Thymus (tissue), 11 donors: ENCODE measurements around the gene MYBPHL. TPM values are rescaled to one million over a fixed set of nuclear protein-coding genes. Genes with fewer than 3 reads are reported as not detected.
A peak's percentile ranks its signal among the peaks of the same experiment; 100 is the strongest.

Experiments
- DNase-seq, 9 donors: peaks; one replicate each; pipeline ENCODE4 v3.0.0-alpha.2; 2013; ENCODE audit warnings: low spot score in 9 of 9, low read depth in 6 of 9, missing footprints in 1 of 9
- H3K27ac ChIP-seq, 2 donors: one replicate each; pipeline ENCODE4 v1.5.1; 2013; ENCODE audit warnings: control low read depth in 1 of 2, low read depth in 1 of 2, low read length in 1 of 2, mild to moderate bottlenecking in 1 of 2, moderate library complexity in 1 of 2
- H3K27me3 ChIP-seq, 2 donors: one replicate each; pipeline ENCODE4 v1.5.1; 2013; ENCODE audit warnings: low read length in 1 of 2; ENCODE audit not compliant: control insufficient read depth in 2 of 2, insufficient read depth in 1 of 2
- H3K36me3 ChIP-seq, 2 donors: one replicate each; pipeline ENCODE4 v1.5.1; 2013; ENCODE audit warnings: low read length in 1 of 2, mild to moderate bottlenecking in 1 of 2, moderate library complexity in 1 of 2; ENCODE audit not compliant: control insufficient read depth in 2 of 2, insufficient read depth in 2 of 2
- H3K4me1 ChIP-seq, 2 donors: one replicate each; pipeline ENCODE4 v1.5.1; 2013; ENCODE audit warnings: low read length in 2 of 2; ENCODE audit not compliant: control insufficient read depth in 2 of 2, insufficient read depth in 2 of 2
- H3K4me3 ChIP-seq, 2 donors: one replicate each; pipeline ENCODE4 v1.5.1; 2013; ENCODE audit warnings: low read length in 2 of 2, control low read depth in 1 of 2, mild to moderate bottlenecking in 1 of 2
- H3K9me3 ChIP-seq, 2 donors: one replicate each; pipeline ENCODE4 v1.5.1; 2013; ENCODE audit warnings: low read length in 1 of 2, mild to moderate bottlenecking in 1 of 2; ENCODE audit not compliant: control insufficient read depth in 2 of 2, insufficient read depth in 1 of 2
- WGBS: extraction: QIAGEN DNeasy Blood & Tissue Kit; methylation state at CpG from one replicate; pipeline ENCODE4 v1.1.7; 2013; 5-methylcytosine and 5-hydroxymethylcytosine counted together
- polyA plus RNA-seq: library from polyadenylated mRNA; stranded (reverse); fragments of 200-250 nt; gene quantifications from one replicate; pipeline ENCODE4 v1.2.3, GENCODE V29; 2013
- total RNA-seq: library from RNA; stranded (reverse); fragments of 120-200 nt; gene quantifications from one replicate; pipeline ENCODE4 v1.2.4, GENCODE V29; 2013
- donor health status: healthy.

Gene MYBPHL
- total and polyA plus RNA-seq, 2 donors, result 0.09 to 0.43 TPM

DNA sequence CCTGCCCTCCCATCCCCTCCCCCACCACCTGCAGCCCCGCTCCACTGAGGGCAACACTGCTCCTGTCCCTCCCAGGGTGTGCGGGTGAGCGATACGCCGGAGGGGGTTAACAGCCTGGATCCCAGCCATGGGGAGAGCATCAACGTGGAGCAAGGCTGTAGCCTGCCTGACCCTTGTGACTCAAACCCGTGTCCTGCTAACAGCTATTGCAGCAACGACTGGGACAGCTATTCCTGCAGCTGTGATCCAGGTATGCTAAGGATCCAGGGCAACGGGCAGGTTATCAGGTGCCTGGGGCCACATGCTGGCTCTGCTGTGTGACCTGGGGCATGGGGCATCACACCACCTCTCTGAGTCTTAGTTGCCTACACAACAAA is 42.4 kb downstream of the MYBPHL start:
- peaks cover 2 to 4% of the 10 kb centered on the region in 2 donors for H3K36me3 ChIP-seq
- no peaks in the 10 kb centered on the region for H3K27me3 ChIP-seq
- no peak overlapping the region for H3K4me3 ChIP-seq
- H3K27ac ChIP-seq, result no peak overlapping the region
- no peaks in the 10 kb centered on the region for H3K9me3 ChIP-seq
- DNase-seq, result no peak
- H3K4me1 ChIP-seq, result no peaks in the 10 kb centered on the region
- 93% methylated on average over 9 of the region's 9 CpGs for WGBS

DNA sequence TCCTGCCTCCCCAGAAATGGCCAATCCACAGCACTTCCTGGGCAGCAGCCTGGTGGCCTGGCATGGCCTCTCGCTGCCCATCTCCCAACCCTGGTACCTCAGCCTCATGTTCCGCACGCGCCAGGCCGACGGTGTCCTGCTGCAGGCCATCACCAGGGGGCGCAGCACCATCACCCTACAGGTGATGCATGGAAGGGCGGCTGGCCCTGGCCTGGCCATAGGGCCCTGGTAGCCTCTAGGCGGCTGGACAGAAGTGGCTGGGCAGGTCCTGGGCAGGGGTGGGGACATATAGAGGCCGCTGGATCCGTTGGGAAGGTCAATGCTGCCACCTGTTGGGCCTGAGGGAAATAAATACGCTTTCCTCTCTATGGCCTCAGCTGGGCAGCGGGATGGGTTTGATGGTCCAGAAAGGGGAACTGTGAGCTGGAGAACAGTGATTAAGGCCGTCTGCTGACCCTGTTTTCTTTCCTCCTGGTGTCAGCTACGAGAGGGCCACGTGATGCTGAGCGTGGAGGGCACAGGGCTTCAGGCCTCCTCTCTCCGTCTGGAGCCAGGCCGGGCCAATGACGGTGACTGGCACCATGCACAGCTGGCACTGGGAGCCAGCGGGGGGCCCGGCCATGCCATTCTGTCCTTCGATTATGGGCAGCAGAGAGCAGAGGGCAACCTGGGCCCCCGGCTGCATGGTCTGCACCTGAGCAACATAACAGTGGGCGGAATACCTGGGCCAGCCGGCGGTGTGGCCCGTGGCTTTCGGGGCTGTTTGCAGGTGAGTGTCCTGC is 43.0 kb downstream of the MYBPHL start:
- Histone ChIP-seq H3K27ac (no peak overlapping the region), H3K27me3 (no peaks in the 10 kb centered on the region), H3K9me3 (no peaks in the 10 kb centered on the region), H3K4me3 (no peak overlapping the region), H3K4me1 (no peaks in the 10 kb centered on the region), H3K36me3 (peaks cover 2 to 4% of the 10 kb centered on the region in 2 donors)
- 59% methylated on average over 29 of the region's 29 CpGs for WGBS
- DNase-seq, result peak in 7 of 9 donors; percentile 35 to 74 (median 50)

DNA sequence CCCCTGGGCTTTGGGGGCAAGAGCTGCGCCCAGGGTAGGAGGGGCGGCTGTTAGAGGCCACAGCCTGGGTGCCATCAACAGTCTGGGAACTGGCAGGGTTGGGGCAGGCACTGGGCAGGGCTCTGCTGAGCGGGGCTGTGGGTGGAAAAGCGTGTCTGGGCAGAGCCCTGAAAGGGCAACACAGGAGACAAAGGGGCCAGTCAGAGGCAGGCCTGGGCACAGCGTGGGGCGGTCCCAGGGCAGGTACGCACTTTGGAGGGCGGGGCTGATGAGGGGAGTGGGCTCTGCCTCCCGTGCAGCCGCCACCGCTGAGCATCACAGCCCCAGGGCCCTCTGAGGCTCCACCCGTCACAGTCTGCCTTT is 43.6 kb downstream of the MYBPHL start:
- no peak for DNase-seq
- no peak overlapping the region for H3K4me3 ChIP-seq
- H3K4me1 ChIP-seq, result no peaks in the 10 kb centered on the region
- no peaks in the 10 kb centered on the region for H3K9me3 ChIP-seq
- H3K36me3 ChIP-seq, result peaks cover 2 to 4% of the 10 kb centered on the region in 2 donors
- no peak overlapping the region for H3K27ac ChIP-seq
- H3K27me3 ChIP-seq, result no peaks in the 10 kb centered on the region
- 67% methylated on average over 12 of the region's 12 CpGs for WGBS

- H3K36me3 ChIP-seq, result peaks cover 0 to 2% of the 10 kb centered on the region in 2 donors
- no peak for DNase-seq
- H3K27me3 ChIP-seq, result no peaks in the 10 kb centered on the region
- H3K4me1 ChIP-seq, result no peaks in the 10 kb centered on the region
- no peak overlapping the region for H3K4me3 ChIP-seq
- WGBS, result 91% methylated on average over 22 of the region's 22 CpGs
- no peak overlapping the region for H3K27ac ChIP-seq
- H3K9me3 ChIP-seq, result no peaks in the 10 kb centered on the region
Observed at GRCh38 chr1:109262231-109263055, 44.4 kb downstream of the MYBPHL start.

DNA sequence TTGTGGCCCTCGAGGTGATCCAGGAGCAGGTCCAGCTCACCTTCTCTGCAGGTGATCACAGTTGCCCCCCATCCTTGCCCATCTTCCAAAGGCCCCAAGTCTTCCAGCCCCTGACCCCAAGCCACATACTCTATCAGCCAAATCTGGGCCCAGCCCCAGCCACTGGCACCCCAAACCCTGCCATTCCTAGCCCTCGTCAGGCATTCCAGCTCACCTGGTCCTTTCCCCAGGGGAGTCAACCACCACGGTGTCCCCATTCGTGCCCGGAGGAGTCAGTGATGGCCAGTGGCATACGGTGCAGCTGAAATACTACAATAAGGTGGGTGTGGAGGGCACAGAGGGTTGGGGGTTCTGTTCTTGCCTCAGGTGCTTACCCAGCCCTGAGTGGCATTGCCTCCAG is 45.2 kb downstream of the MYBPHL start:
- Histone ChIP-seq H3K9me3 (no peaks in the 10 kb centered on the region), H3K4me3 (no peak overlapping the region), H3K4me1 (no peaks in the 10 kb centered on the region), H3K27ac (no peak overlapping the region), H3K36me3 (peaks cover 0 to 2% of the 10 kb centered on the region in 2 donors), H3K27me3 (no peaks in the 10 kb centered on the region)
- no peak for DNase-seq
- 94% methylated on average over 6 of the region's 6 CpGs for WGBS

DNA sequence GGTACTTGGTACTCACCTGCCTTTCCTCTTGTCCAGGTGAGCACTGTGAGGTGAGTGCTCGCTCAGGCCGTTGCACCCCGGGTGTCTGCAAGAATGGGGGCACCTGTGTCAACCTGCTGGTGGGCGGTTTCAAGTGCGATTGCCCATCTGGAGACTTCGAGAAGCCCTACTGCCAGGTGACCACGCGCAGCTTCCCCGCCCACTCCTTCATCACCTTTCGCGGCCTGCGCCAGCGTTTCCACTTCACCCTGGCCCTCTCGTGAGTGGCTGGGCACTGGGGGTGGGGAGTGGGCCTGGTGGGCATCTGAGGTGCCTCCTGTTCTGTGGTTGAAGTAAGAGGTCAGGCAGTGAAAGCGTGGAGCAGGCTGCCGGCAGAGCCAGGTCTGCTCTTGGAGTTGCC is 45.8 kb downstream of the MYBPHL start:
- Histone ChIP-seq H3K27ac (no peak overlapping the region), H3K27me3 (no peaks in the 10 kb centered on the region), H3K36me3 (peaks cover 0 to 2% of the 10 kb centered on the region in 2 donors), H3K4me1 (no peaks in the 10 kb centered on the region), H3K9me3 (no peaks in the 10 kb centered on the region), H3K4me3 (no peak overlapping the region)
- 95% methylated on average over 16 of the region's 16 CpGs for WGBS
- no peak for DNase-seq

DNA sequence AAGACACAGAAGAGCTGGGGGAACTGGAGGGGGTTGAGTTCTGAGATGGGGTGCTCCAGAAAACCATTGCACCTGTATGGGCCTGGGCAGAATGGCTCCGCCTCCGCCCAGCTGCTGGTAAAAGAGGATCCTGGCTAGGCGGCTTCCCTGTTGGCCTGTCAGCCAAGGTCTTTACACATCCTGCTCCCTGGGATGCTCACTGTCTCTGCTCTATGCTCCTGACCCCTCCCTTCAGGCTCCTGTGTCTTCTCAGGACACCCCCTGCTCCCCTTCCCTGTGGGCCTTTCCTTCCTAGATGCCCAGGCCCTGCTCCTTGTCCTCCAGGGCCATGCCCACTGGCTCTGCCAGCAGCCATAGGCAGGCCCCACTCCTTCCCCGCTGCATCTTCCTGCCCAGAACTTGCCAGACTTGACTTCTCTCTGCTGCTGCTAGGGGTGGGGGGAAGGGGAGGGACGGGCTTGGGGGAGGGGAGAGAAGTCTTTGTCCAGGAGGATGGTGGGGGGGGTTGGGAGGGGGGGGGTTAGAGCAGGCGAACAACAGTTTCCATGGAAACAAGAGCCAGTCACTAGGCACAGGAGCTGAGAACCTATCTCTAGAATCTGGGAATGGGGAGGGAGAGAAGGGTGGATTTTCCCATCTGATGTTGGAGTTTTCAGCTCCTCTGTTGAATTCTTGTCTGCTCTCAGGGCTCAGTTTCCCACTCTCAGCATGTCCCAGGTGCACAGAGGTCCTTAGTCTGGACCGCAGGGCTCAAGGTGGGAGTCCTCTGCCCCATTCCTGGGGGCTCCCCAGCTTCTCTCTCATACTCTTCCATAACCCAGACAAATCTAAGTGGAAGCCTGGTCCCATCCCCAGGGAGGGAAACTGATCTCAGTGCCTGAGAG is 46.9 kb downstream of the MYBPHL start:
- H3K27me3 ChIP-seq, result peaks cover 0 to 2% of the 10 kb centered on the region in 2 donors
- H3K4me1 ChIP-seq, result peaks cover 0 to 2% of the 10 kb centered on the region in 2 donors
- peaks cover 0 to 2% of the 10 kb centered on the region in 2 donors for H3K36me3 ChIP-seq
- H3K9me3 ChIP-seq, result no peaks in the 10 kb centered on the region
- no peak overlapping the region for H3K27ac ChIP-seq
- H3K4me3 ChIP-seq, result no peak overlapping the region
- 87% methylated on average over 7 of the region's 7 CpGs for WGBS
- DNase-seq, result no peak

DNA sequence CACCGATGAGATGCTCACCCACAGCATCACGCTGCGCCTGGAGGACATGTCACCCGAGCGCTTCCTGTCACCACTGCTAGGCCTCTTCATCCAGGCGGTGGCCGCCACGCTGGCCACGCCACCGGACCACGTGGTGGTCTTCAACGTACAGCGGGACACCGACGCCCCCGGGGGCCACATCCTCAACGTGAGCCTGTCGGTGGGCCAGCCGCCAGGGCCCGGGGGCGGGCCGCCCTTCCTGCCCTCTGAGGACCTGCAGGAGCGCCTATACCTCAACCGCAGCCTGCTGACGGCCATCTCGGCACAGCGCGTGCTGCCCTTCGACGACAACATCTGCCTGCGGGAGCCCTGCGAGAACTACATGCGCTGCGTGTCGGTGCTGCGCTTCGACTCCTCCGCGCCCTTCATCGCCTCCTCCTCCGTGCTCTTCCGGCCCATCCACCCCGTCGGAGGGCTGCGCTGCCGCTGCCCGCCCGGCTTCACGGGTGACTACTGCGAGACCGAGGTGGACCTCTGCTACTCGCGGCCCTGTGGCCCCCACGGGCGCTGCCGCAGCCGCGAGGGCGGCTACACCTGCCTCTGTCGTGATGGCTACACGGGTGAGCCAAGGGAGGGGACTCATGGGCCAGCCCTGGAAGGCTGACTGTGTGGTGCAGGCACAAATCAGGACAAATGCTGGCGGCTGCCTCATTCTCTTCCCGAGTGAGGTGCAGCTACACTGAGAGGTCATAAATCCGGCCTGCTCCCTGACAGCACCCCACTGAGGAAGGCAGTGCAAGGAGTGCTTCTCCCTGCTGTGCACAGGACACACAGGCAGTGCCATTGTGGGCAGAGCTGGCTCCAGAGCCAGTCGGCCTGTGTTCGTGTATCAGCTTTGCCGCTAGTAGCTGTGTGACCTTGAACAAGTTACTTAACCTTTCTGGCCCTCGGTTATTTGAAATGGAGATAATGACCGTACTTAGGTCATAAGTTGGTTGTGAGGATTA is 48.0 kb downstream of the MYBPHL start:
- Histone ChIP-seq H3K27me3 (peaks cover 0 to 2% of the 10 kb centered on the region in 2 donors), H3K9me3 (no peaks in the 10 kb centered on the region), H3K4me1 (peaks cover 0 to 13% of the 10 kb centered on the region in 2 donors), H3K4me3 (no peak overlapping the region), H3K36me3 (peaks cover 0 to 2% of the 10 kb centered on the region in 2 donors), H3K27ac (no peak overlapping the region)
- no peak for DNase-seq
- WGBS, result 98% methylated on average over 69 of the region's 69 CpGs
